Hematopoietic multipotent progenitor cell (in vitro differentiated cells): ENCODE data around the gene DIAPH1. TPM values are rescaled to one million over a fixed set of nuclear protein-coding genes. Genes with fewer than 3 reads are reported as not detected.

Experiments
- DNase-seq, 3 donors: peaks; one replicate each; pipeline ENCODE4 v3.0.0-alpha.2; 2011 to 2015; ENCODE audit warnings: low read depth in 2 of 3, low spot score in 2 of 3
- total RNA-seq: library from RNA; depleted of rRNA; stranded (reverse); fragments of >200 nt; gene quantifications from one replicate; pipeline ENCODE4 v1.2.3, GENCODE V29; 2012

Gene DIAPH1
- total RNA-seq: 41.5 TPM

GRCh38 chr5:141618804-141619554 lies at the start of gene DIAPH1:
DIAPH1 (minus strand) TSS chr5:141619000; CDS start chr5:141618914, 86 bp downstream.
- DNase-seq: peak; percentile 95 to 98 (median 98)

GRCh38 chr5:141665995-141666940 lies 47.5 kb upstream of the DIAPH1 start:
- no peak for DNase-seq

GRCh38 chr5:141664733-141665461 lies 46.1 kb upstream of the DIAPH1 start:
- peak; percentile 52 to 88 (median 79) for DNase-seq

GRCh38 chr5:141663506-141663905 lies 44.7 kb upstream of the DIAPH1 start:
- no peak for DNase-seq

GRCh38 chr5:141662028-141662427 lies 43.2 kb upstream of the DIAPH1 start:
- DNase-seq: no peak

- DNase-seq: no peak
Observed at GRCh38 chr5:141657937-141658545, 39.2 kb upstream of the DIAPH1 start.

GRCh38 chr5:141657404-141657803 lies 38.6 kb upstream of the DIAPH1 start:
- no peak for DNase-seq

GRCh38 chr5:141656396-141656795 lies 37.6 kb upstream of the DIAPH1 start:
- DNase-seq: no peak

- DNase-seq: no peak
Observed at GRCh38 chr5:141655020-141655419, 36.2 kb upstream of the DIAPH1 start.

- DNase-seq: no peak
Observed at GRCh38 chr5:141654298-141654697, 35.5 kb upstream of the DIAPH1 start.

GRCh38 chr5:141651728-141652105 lies 32.9 kb upstream of the DIAPH1 start:
- DNase-seq: no peak

GRCh38 chr5:141650851-141651727 lies 32.3 kb upstream of the DIAPH1 start, which contains the start of gene FCHSD1:
FCHSD1 (minus strand) TSS chr5:141651418; CDS start chr5:141651368, 50 bp downstream.
- DNase-seq: peak; percentile 56 to 75 (median 72)

- DNase-seq: no peak
Observed at GRCh38 chr5:141649972-141650371, 31.2 kb upstream of the DIAPH1 start.

GRCh38 chr5:141649056-141649688 lies 30.4 kb upstream of the DIAPH1 start:
- DNase-seq: no peak

- no peak for DNase-seq
Observed at GRCh38 chr5:141647851-141648250, 29.1 kb upstream of the DIAPH1 start.

GRCh38 chr5:141647242-141647641 lies 28.4 kb upstream of the DIAPH1 start:
- DNase-seq: no peak

- DNase-seq: no peak
Observed at GRCh38 chr5:141646026-141646425, 27.2 kb upstream of the DIAPH1 start.

GRCh38 chr5:141641634-141642267 lies 23.0 kb upstream of the DIAPH1 start:
- DNase-seq: peak in 1 of 3 donors; percentile 17
